Upper lobe of left lung (tissue), 6 donors: Measurements from ENCODE around the gene CIAO2A. TPM values are rescaled to one million over a fixed set of nuclear protein-coding genes. Genes with fewer than 3 reads are reported as not detected.

Source experiments
- ATAC-seq, 2 donors: fragments of 200-7000 bp; cut with Tn5 transposase; one replicate each; pipeline ENCODE4 v1.9.1; 2022; ENCODE audit warnings: mild to moderate bottlenecking in 2 of 2, moderate library complexity in 2 of 2; ENCODE audit not compliant: low FRiP score in 2 of 2
- DNase-seq, 2 donors: peaks; one replicate each; pipeline ENCODE4 v3.0.0-alpha.2; 2019 to 2020
- H3K27ac ChIP-seq, 4 donors: fragments of 200-600 bp; sonication (generic); one replicate each; pipeline ENCODE4 v1.5.1; 2016 to 2019
- H3K27me3 ChIP-seq, 4 donors: fragments of 200-600 bp; sonication (generic); one replicate each; pipeline ENCODE4 v1.5.1; 2017 to 2019
- H3K36me3 ChIP-seq, 4 donors: fragments of 200-600 bp; sonication (generic); one replicate each; pipeline ENCODE4 v1.5.1; 2016 to 2019
- H3K4me1 ChIP-seq, 4 donors: fragments of 200-600 bp; sonication (generic); one replicate each; pipeline ENCODE4 v1.5.1; 2018 to 2019
- H3K4me3 ChIP-seq, 4 donors: fragments of 200-600 bp; sonication (generic); one replicate each; pipeline ENCODE4 v1.5.1; 2017 to 2019; ENCODE audit warnings: mild to moderate bottlenecking in 2 of 4, moderate library complexity in 1 of 4
- H3K9me3 ChIP-seq, 4 donors: fragments of 200-600 bp; sonication (generic); one replicate each; pipeline ENCODE4 v1.5.1; 2018 to 2019
- EP300 ChIP-seq, 4 donors: sonication (generic); formaldehyde crosslinking; IDR thresholded peaks; one replicate each; pipeline ENCODE4 v1.5.1; 2017; ENCODE audit warnings: antibody characterized with exemption in 4 of 4, control low read depth in 2 of 4
- POLR2A ChIP-seq, 4 donors: fragments of 450-650 bp; IDR thresholded peaks; one replicate each; pipeline ENCODE4 v1.5.1; 2016 to 2017; ENCODE audit warnings: antibody characterized with exemption in 4 of 4, mild to moderate bottlenecking in 2 of 4
- POLR2AphosphoS5 ChIP-seq, 2 donors: sonication (generic); formaldehyde crosslinking; IDR thresholded peaks; one replicate each; pipeline ENCODE4 v1.5.1; 2017; ENCODE audit warnings: antibody characterized with exemption in 2 of 2
- WGBS, 2 donors: methylation state at CpG; one replicate each; pipeline ENCODE4 v1.1.5; 2017 to 2018; 5-methylcytosine and 5-hydroxymethylcytosine counted together
- total RNA-seq, 6 donors: library from RNA; depleted of rRNA in 4 of 6; stranded (reverse); fragments of >200 nt in 4 of 6; gene quantifications; one replicate each; pipeline versions ENCODE4 v1.1.0 to v1.2.1, GENCODE V29; 2016 to 2021
- TF ChIP-seq, protein P1 (sequence below), 6 experiments: fragments of 450-650 bp in 4 of 6; fragments of 200-600 bp in 2 of 6; sonication (generic) in 2 of 6; IDR thresholded peaks; one replicate each; pipeline ENCODE4 v1.5.1; 2016 to 2019; ENCODE audit warnings: antibody characterized with exemption in 6 of 6
- donor health status: DM: no; HTN: no; CAD: no; lungs with moderate emphysema.
- donor health status: DM: no; HTN: yes; CAD: no; lungs with severe emphysema.

The CIAO2A gene
- total RNA-seq, 6 donors from 2014 or later: 38.8 to 70.3 (median 49.2) TPM

DNA sequence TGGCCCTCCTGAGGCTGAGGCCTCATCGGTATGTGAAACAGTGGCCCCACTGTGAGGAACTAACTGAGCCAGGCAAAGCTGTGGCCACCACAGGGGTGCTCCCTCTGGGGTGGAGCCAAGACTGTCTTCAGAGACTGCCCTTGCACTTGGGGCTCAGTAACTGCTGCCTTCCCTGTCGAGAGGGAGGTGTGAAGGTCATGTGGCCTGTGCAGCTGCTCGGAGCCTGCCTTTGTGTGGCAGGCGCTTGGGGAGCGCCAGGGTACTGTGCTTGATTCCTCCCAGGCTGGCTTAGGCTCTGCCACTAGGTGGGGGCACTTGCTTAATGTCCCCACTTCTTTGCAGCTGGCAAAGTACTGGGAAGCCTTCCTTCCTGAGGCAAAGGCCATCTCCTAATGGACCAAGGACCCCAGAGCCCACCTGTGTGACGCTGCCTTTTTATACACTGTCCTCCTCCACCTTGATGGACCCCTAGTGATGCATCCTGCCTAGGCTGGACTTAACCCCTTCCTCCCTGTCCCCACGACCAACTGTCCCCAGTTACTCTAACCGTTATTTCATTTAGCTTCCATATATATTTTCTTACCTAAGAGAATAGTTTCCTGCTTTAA lies 43.7 kb upstream of the CIAO2A start:
- WGBS, 2 donors: 83 to 84% methylated on average over 7 to 8 of the region's 8 CpGs
- H3K9me3 ChIP-seq: no peaks in the 10 kb centered on the region
- H3K4me3 ChIP-seq: no peak overlapping the region
- DNase-seq (no peak), ATAC-seq (no peak)
- H3K4me1 ChIP-seq: peaks cover 0 to 23% (median 12%) of the 10 kb centered on the region in 4 donors
- no peaks in the 10 kb centered on the region for H3K27me3 ChIP-seq
- TF ChIP-seq POLR2AphosphoS5 (IDR thresholded peaks at IDR 0.05) (no peak), EP300 (IDR thresholded peaks at IDR 0.05) (no peak), POLR2A (IDR thresholded peaks at IDR 0.05) (no peak)
- TF ChIP-seq, protein P1, sequence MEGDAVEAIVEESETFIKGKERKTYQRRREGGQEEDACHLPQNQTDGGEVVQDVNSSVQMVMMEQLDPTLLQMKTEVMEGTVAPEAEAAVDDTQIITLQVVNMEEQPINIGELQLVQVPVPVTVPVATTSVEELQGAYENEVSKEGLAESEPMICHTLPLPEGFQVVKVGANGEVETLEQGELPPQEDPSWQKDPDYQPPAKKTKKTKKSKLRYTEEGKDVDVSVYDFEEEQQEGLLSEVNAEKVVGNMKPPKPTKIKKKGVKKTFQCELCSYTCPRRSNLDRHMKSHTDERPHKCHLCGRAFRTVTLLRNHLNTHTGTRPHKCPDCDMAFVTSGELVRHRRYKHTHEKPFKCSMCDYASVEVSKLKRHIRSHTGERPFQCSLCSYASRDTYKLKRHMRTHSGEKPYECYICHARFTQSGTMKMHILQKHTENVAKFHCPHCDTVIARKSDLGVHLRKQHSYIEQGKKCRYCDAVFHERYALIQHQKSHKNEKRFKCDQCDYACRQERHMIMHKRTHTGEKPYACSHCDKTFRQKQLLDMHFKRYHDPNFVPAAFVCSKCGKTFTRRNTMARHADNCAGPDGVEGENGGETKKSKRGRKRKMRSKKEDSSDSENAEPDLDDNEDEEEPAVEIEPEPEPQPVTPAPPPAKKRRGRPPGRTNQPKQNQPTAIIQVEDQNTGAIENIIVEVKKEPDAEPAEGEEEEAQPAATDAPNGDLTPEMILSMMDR (IDR thresholded peaks at IDR 0.05): no peak
- H3K27ac ChIP-seq: no peak overlapping the region
- peaks cover 13 to 87% (median 73%) of the 10 kb centered on the region in 4 donors for H3K36me3 ChIP-seq

DNA sequence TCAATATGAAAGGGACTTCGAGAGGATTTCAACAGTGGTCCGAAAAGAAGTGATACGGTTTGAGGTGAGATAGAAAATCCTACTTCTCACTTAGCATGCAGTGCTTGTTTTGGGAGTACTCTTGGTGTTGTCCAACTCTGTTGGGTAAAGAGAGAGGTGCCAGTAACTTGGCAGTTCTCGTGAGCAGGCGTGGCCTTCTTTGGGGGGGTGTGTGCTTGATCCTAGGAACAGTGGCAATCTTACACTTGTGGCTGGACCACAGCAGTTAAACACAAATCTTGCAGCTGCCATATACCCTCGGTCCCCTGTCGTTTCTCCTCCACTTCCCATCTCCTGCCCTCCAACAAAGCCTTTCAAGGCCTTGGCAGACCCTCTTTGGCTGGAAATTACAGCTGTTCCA lies 42.7 kb upstream of the CIAO2A start:
- TF ChIP-seq EP300 (IDR thresholded peaks at IDR 0.05) (no peak), POLR2A (IDR thresholded peaks at IDR 0.05) (no peak), POLR2AphosphoS5 (IDR thresholded peaks at IDR 0.05) (no peak)
- TF ChIP-seq, protein P1 (IDR thresholded peaks at IDR 0.05): no peak
- H3K4me1 ChIP-seq: peaks cover 0 to 23% (median 12%) of the 10 kb centered on the region in 4 donors
- H3K27ac ChIP-seq: no peak overlapping the region
- no peak for DNase-seq
- 84% methylated on average over 7 of the region's 7 CpGs for WGBS, 2 donors
- H3K9me3 ChIP-seq: no peaks in the 10 kb centered on the region
- H3K4me3 ChIP-seq: no peak overlapping the region
- H3K27me3 ChIP-seq: no peaks in the 10 kb centered on the region
- ATAC-seq: no peak
- H3K36me3 ChIP-seq: peaks cover 22 to 87% (median 74%) of the 10 kb centered on the region in 4 donors

DNA sequence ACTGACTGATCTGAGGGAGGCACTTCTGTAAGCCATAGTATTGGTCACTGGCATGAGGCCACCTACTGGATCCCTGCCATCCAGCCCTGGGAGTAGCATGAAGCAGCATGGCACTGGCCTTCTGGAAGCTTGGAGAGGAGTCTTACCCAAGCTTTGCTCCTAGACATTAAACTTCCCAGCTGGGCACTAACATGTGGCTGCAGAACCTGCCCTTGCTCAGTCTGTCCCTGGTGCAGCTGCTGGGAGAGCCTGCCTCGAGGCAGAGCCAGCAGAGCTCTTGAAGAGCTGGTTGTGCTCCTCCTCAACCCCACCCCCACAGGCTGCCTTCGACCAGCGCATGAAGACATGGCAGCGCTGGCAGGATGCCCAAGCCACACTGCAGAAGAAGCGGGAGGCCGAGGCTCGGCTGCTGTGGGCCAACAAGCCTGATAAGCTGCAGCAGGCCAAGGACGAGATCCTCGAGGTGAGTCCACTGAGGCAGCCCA lies 40.7 kb upstream of the CIAO2A start:
- TF ChIP-seq POLR2A (IDR thresholded peaks at IDR 0.05): no peak
- TF ChIP-seq, protein P1 (IDR thresholded peaks at IDR 0.05): no peak
- TF ChIP-seq EP300 (IDR thresholded peaks at IDR 0.05): no peak
- TF ChIP-seq POLR2AphosphoS5 (IDR thresholded peaks at IDR 0.05): no peak
- DNase-seq: peak; percentile 59 to 73
- Histone ChIP-seq H3K27me3 (no peaks in the 10 kb centered on the region), H3K27ac (peak overlapping the region in 1 of 4 donors; percentile 48), H3K4me1 (peaks cover 0 to 23% (median 12%) of the 10 kb centered on the region in 4 donors), H3K36me3 (peaks cover 40 to 96% (median 87%) of the 10 kb centered on the region in 4 donors), H3K4me3 (no peak overlapping the region), H3K9me3 (no peaks in the 10 kb centered on the region)
- WGBS, 2 donors: 47 to 86% methylated on average over 1 to 9 of the region's 9 CpGs
- peak in 1 of 2 donors; percentile 54 for ATAC-seq

DNA sequence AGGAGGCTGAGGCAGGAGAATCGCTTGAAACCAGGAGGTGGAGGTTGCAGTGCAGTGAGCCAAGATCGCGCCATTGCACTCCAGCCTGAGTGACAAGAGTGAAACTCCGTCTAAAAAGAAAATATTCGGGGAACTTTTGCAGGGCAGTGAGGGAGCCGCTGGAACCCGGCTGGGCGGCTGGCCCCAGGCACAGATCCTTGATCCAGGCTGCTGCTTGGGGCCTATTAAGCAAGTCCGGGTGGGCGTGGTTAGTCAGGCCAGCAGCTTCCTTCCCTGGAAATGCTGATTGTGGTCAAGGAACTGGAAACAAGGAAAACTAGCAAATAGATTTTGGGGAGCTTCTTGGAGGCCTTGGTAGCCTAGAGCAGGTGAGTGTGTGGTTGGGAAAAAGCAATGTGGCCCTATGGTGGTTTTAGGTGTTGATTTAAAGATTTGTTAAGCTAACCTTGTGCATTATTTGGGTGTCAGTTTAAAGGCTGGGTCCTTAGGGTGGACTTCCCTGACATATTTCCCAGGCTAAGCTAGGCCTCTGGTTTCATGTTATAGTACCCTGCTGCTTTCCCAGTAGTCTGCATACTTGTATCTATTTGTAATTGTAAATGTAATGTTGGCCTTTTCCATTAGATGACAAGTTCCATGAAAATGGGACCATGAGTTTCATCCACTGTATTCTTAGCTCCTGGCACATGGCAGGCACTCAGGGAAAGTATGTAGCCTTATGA lies 40.1 kb upstream of the CIAO2A start:
- TF ChIP-seq EP300 (IDR thresholded peaks at IDR 0.05) (no peak), POLR2A (IDR thresholded peaks at IDR 0.05) (no peak), POLR2AphosphoS5 (IDR thresholded peaks at IDR 0.05) (no peak)
- TF ChIP-seq, protein P1 (IDR thresholded peaks at IDR 0.05): no peak
- WGBS, 2 donors: 87 to 93% methylated on average over 10 of the region's 10 CpGs
- DNase-seq: peak in 1 of 2 donors; percentile 55
- peak overlapping the region in 1 of 4 donors; percentile 53 for H3K27ac ChIP-seq
- no peak for ATAC-seq
- H3K27me3 ChIP-seq: no peaks in the 10 kb centered on the region
- H3K4me1 ChIP-seq: peaks cover 0 to 23% (median 12%) of the 10 kb centered on the region in 4 donors
- no peaks in the 10 kb centered on the region for H3K9me3 ChIP-seq
- no peak overlapping the region for H3K4me3 ChIP-seq
- H3K36me3 ChIP-seq: peaks cover 40 to 100% (median 90%) of the 10 kb centered on the region in 4 donors
